A549 (cell line): ENCODE measurements around the gene RXRA.

Experiments
- CBX8 ChIP-seq: fragments of 200-600 bp; sonication (generic); IDR thresholded peaks from 2 replicates; pipeline ENCODE4 v1.6.1; 2016
- CTCF ChIP-seq: fragments of >200 bp; sonication (Bioruptor Twin); formaldehyde crosslinking; IDR thresholded peaks from 3 replicates; pipeline ENCODE4 v1.5.1; 2016
- ELK1 ChIP-seq: fragments of 150-350 bp; IDR thresholded peaks from 2 replicates; pipeline ENCODE4 v1.6.1; 2014; ENCODE audit warnings: low read depth, mild to moderate bottlenecking, low read length
- JUN ChIP-seq, 2 experiments: fragments of >200 bp; sonication (Bioruptor Twin); formaldehyde crosslinking; IDR thresholded peaks; 2 replicates in 1 of 2; 3 replicates in 1 of 2; pipeline ENCODE4 v1.6.1; 2016 to 2017

GRCh38 chr9:134344800-134345310, 18.6 kb downstream of the RXRA start:
- TF ChIP-seq CTCF, result no peak
- no peak for TF ChIP-seq ELK1
- no peak for TF ChIP-seq JUN (IDR thresholded peaks at IDR 0.05)
- no peak for TF ChIP-seq CBX8
